ENCODE results near the gene HNRNPF. TPM values are rescaled to one million over a fixed set of nuclear protein-coding genes. Genes with fewer than 3 reads are reported as not detected.
"Not testable (repeated sequence)": the region's sequence is repeated elsewhere in the genome, so short reads cannot be mapped to it uniquely, and the experiment has no call there.

The HNRNPF gene
- total and polyA plus RNA-seq, 7 donors = 101 to 194 (median 134) TPM

GRCh38 chr10:43427166-43427825, 18.3 kb upstream of the HNRNPF start:
- no peaks in the 10 kb centered on the region for H3K9me3 ChIP-seq
- TF ChIP-seq POLR2AphosphoS5 (IDR thresholded peaks at IDR 0.05) (no peak), EP300 (IDR thresholded peaks at IDR 0.05) (no peak), POLR2A (IDR thresholded peaks at IDR 0.05) (no peak)
- TF ChIP-seq, protein P1, sequence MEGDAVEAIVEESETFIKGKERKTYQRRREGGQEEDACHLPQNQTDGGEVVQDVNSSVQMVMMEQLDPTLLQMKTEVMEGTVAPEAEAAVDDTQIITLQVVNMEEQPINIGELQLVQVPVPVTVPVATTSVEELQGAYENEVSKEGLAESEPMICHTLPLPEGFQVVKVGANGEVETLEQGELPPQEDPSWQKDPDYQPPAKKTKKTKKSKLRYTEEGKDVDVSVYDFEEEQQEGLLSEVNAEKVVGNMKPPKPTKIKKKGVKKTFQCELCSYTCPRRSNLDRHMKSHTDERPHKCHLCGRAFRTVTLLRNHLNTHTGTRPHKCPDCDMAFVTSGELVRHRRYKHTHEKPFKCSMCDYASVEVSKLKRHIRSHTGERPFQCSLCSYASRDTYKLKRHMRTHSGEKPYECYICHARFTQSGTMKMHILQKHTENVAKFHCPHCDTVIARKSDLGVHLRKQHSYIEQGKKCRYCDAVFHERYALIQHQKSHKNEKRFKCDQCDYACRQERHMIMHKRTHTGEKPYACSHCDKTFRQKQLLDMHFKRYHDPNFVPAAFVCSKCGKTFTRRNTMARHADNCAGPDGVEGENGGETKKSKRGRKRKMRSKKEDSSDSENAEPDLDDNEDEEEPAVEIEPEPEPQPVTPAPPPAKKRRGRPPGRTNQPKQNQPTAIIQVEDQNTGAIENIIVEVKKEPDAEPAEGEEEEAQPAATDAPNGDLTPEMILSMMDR (IDR thresholded peaks at IDR 0.05) = no peak
- WGBS, 2 donors = 70 to 87% methylated on average over 12 of the region's 12 CpGs
- H3K4me1 ChIP-seq = no peaks in the 10 kb centered on the region
- no peaks in the 10 kb centered on the region for H3K27me3 ChIP-seq
- H3K36me3 ChIP-seq = no peaks in the 10 kb centered on the region
- H3K4me3 ChIP-seq = no peak overlapping the region
- H3K27ac ChIP-seq = no peak overlapping the region
- intact Hi-C loops (cut with DNase I) = no loop called here
- peak; percentile 4 for DNase-seq

DNA sequence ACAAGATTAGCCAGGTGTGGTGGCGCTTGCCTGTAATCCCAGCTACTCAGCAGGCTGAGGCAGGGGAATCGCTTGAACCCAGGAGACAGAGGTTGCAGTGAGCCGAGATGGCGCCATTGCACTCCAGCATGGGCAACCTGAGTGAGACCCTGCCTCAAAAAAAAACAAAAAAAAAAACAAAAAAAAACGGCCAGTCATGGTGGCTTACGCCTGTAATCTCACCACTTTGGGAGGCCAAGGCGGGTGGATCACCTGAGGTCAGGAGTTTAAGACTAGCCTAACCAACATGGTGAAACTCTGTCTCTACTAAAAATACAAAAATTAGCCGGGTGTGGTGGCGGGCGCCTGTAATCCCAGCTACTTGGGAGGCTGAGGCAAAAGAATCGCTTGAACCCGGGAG, 17.5 kb upstream of the HNRNPF start:
- H3K36me3 ChIP-seq; intact Hi-C loops (cut with DNase I): not testable (repeated sequence)
- WGBS, 2 donors = 95 to 96% methylated on average over 12 of the region's 12 CpGs

DNA sequence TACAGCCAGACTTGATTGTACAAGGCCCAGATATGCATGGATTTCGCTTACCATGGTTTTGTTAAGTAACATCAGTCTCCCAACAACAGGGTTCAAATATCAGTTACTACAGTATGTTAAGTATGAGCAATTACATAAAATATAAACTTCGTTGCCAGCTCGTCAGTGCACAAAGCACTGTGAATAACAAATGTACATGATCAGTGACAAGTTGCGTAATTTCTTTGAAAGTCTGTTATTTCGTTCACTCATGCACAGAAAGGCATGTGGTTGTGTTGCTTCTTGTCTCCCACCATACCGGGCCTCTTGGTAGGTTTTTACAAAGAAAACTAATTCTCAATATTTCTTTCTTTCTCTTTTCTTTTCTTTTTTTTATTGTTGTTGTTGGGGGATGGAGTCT, 15.4 kb upstream of the HNRNPF start:
- H3K4me1 ChIP-seq = peaks cover 0 to 16% (median 11%) of the 10 kb centered on the region in 4 donors
- H3K36me3 ChIP-seq = no peaks in the 10 kb centered on the region
- no peaks in the 10 kb centered on the region for H3K9me3 ChIP-seq
- 89 to 93% methylated on average over 6 of the region's 6 CpGs for WGBS, 2 donors
- no peak for DNase-seq
- no peak for TF ChIP-seq POLR2AphosphoS5 (IDR thresholded peaks at IDR 0.05)
- no peak for TF ChIP-seq EP300 (IDR thresholded peaks at IDR 0.05)
- TF ChIP-seq, protein P1 (IDR thresholded peaks at IDR 0.05) = no peak
- TF ChIP-seq POLR2A (IDR thresholded peaks at IDR 0.05) = no peak
- intact Hi-C loops (cut with DNase I) = no loop called here
- no peak overlapping the region for H3K27ac ChIP-seq
- no peak overlapping the region for H3K4me3 ChIP-seq
- H3K27me3 ChIP-seq = no peaks in the 10 kb centered on the region

More for the DNA sequence above, 17.5 kb upstream of the HNRNPF start:
- not testable (repeated sequence) for H3K4me3 ChIP-seq, H3K4me1 ChIP-seq, DNase-seq, H3K27me3 ChIP-seq, H3K27ac ChIP-seq, H3K9me3 ChIP-seq

DNA sequence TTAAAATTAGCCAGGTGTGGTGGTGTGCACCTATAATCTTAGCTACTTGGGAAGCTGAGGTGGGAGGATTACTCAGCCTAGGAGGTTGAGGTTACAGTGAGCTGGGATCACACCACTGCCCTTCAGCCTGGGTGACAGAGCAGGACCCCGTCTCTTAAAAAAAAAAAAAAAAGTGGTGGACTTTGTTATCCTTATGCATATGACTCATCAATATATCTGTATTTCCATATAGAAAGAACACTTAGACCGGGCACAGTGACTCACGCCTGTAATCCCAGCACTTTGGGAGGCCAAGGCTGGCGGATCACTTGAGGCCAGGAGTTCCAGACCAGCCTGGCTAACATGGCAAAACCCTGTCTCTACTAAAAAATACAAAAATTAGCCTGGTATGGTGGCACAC, 13.0 kb upstream of the HNRNPF start:
- H3K27me3 ChIP-seq, H3K4me3 ChIP-seq, H3K9me3 ChIP-seq, H3K36me3 ChIP-seq, DNase-seq: not testable (repeated sequence)
- intact Hi-C loops (cut with DNase I) = loop anchor here (2.0 kb wide), 1 partner anchor 15 kb away; the partner anchor contains the start of gene ZNF487
- H3K27ac ChIP-seq = peak overlapping the region; percentile 97 to 99 (median 98)
- WGBS, 2 donors = 76 to 92% methylated on average over 4 of the region's 4 CpGs
- peaks cover 0 to 19% (median 11%) of the 10 kb centered on the region in 4 donors for H3K4me1 ChIP-seq

- DNase-seq = no peak
- peak overlapping the region; percentile 97 to 99 (median 98) for H3K27ac ChIP-seq
- no peaks in the 10 kb centered on the region for H3K27me3 ChIP-seq
- H3K4me3 ChIP-seq = peak overlapping the region in 3 of 4 donors; percentile 60 to 68 (median 63)
- H3K36me3 ChIP-seq = no peaks in the 10 kb centered on the region
- TF ChIP-seq POLR2A (IDR thresholded peaks at IDR 0.05) (no peak), EP300 (IDR thresholded peaks at IDR 0.05) (no peak), POLR2AphosphoS5 (IDR thresholded peaks at IDR 0.05) (no peak)
- TF ChIP-seq, protein P1 (IDR thresholded peaks at IDR 0.05) = no peak
- no peaks in the 10 kb centered on the region for H3K9me3 ChIP-seq
- intact Hi-C loops (cut with DNase I) = loop anchor here (2.0 kb wide), 1 partner anchor 15 kb away; the partner anchor contains the start of gene ZNF487
- H3K4me1 ChIP-seq = peaks cover 0 to 19% (median 11%) of the 10 kb centered on the region in 4 donors
- WGBS, 2 donors = 88 to 93% methylated on average over 6 of the region's 6 CpGs
Measured at GRCh38 chr10:43421519-43421918, 12.5 kb upstream of the HNRNPF start.

DNA sequence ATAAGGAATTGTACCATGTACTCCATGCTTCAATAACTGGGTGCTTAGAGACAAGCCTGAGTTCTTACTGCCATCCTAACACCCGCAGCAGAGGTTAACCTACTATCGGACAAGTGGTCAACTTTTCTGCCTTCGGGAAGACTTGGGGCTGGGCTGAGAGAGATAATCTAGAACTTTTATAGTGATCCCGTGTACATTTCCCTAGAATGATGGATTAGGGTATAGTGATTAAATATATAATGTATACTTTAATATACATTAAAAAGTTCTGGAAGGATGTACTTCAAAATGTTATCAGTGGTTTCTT, 12.2 kb upstream of the HNRNPF start:
- peak overlapping the region; percentile 97 to 99 (median 98) for H3K27ac ChIP-seq
- TF ChIP-seq POLR2A (IDR thresholded peaks at IDR 0.05) = no peak
- TF ChIP-seq, protein P1 (IDR thresholded peaks at IDR 0.05) = no peak
- intact Hi-C loops (cut with DNase I) = loop anchor here (2.0 kb wide), 1 partner anchor 16 kb away; the partner anchor contains the start of gene ZNF487

More for the DNA sequence above, 12.2 kb upstream of the HNRNPF start:
- WGBS, 2 donors = 10 to 36% methylated on average over 4 of the region's 4 CpGs
- Histone ChIP-seq H3K4me1 (peaks cover 0 to 19% (median 11%) of the 10 kb centered on the region in 4 donors), H3K27me3 (no peaks in the 10 kb centered on the region), H3K4me3 (peak overlapping the region; percentile 43 to 68 (median 62)), H3K36me3 (no peaks in the 10 kb centered on the region), H3K9me3 (no peaks in the 10 kb centered on the region)
- no peak for DNase-seq
